ENCODE data around the gene USP32. TPM values are rescaled to one million over a fixed set of nuclear protein-coding genes. Genes with fewer than 3 reads are reported as not detected.

Gene USP32, protein sequence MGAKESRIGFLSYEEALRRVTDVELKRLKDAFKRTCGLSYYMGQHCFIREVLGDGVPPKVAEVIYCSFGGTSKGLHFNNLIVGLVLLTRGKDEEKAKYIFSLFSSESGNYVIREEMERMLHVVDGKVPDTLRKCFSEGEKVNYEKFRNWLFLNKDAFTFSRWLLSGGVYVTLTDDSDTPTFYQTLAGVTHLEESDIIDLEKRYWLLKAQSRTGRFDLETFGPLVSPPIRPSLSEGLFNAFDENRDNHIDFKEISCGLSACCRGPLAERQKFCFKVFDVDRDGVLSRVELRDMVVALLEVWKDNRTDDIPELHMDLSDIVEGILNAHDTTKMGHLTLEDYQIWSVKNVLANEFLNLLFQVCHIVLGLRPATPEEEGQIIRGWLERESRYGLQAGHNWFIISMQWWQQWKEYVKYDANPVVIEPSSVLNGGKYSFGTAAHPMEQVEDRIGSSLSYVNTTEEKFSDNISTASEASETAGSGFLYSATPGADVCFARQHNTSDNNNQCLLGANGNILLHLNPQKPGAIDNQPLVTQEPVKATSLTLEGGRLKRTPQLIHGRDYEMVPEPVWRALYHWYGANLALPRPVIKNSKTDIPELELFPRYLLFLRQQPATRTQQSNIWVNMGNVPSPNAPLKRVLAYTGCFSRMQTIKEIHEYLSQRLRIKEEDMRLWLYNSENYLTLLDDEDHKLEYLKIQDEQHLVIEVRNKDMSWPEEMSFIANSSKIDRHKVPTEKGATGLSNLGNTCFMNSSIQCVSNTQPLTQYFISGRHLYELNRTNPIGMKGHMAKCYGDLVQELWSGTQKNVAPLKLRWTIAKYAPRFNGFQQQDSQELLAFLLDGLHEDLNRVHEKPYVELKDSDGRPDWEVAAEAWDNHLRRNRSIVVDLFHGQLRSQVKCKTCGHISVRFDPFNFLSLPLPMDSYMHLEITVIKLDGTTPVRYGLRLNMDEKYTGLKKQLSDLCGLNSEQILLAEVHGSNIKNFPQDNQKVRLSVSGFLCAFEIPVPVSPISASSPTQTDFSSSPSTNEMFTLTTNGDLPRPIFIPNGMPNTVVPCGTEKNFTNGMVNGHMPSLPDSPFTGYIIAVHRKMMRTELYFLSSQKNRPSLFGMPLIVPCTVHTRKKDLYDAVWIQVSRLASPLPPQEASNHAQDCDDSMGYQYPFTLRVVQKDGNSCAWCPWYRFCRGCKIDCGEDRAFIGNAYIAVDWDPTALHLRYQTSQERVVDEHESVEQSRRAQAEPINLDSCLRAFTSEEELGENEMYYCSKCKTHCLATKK (N-terminal part only)
- total RNA-seq, result 44.8 and 49.4 TPM in 2 replicates

DNA sequence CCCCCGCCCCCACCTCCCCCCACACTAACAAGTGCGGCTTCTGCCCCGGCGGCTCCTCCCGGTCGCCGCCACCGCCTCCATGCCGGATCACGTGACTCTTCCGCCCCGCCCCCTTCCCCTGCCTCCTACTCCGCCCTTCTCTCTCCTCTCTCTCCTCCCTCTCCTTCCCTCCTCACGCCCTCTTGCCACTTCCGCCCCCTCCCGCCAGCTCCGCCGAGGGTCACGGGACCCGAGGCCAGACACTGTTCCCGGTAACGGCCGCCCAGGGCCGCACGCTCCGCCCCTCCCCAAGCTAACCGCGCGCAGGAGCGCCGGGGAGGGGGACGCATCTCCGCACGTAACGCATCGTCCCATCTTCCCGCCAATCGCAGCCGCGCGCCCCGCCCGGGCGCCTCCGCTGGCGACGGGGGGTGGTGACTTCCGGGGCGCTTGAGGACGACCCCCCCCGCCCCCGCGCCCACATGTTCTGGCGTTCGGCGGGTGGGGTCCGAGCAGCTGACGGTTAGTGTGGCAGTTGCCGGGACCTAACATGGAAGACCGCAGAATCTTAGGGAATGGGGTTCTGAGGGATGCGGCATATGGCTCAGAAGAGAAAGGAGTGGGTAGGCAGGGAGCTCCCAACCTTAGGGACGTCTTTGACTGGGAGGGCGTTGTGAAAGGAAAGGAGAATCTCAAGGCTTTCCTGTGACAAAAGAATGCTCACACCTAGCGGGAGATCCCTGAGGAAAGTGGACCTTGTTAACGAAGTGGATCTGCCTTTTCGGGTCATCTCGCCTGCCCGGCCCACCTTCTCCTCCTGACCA lies at the start of gene USP32:
Gene USP32, minus strand, starts transcription at position 92 of the 803 bp plus-strand sequence. CDS start 194 bp downstream, outside the sequence.

DNA sequence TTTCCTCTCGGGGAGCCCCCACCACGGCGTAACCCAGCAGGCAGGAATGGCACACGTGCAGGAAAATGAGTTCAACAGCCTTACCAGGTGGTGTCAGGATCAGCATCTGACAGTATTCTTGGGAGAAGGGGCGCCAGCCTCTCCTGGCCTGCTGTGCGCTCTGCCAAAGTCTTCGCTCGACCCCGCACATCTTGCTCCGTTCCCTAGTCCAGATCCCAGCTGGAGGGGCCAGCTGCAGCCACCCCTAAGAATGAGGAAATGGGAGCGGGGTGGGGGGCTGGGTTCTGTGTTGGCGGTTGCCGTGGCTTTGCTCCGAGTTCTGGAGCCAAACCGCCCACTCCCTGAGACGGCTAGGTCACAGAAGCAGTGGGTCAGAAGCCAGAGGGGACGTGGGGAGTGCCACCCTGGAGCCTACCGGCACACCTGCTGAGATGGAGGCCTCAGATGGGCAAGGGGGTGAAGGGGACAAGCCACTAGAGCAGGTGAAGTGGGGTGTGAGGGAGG lies 30.3 kb upstream of the USP32 start, which contains the start of gene CHCT1:
Gene CHCT1, plus strand, starts transcription at position 328 of the 504 bp plus-strand sequence. Its CDS starts 104 bp downstream, at position 432.

DNA sequence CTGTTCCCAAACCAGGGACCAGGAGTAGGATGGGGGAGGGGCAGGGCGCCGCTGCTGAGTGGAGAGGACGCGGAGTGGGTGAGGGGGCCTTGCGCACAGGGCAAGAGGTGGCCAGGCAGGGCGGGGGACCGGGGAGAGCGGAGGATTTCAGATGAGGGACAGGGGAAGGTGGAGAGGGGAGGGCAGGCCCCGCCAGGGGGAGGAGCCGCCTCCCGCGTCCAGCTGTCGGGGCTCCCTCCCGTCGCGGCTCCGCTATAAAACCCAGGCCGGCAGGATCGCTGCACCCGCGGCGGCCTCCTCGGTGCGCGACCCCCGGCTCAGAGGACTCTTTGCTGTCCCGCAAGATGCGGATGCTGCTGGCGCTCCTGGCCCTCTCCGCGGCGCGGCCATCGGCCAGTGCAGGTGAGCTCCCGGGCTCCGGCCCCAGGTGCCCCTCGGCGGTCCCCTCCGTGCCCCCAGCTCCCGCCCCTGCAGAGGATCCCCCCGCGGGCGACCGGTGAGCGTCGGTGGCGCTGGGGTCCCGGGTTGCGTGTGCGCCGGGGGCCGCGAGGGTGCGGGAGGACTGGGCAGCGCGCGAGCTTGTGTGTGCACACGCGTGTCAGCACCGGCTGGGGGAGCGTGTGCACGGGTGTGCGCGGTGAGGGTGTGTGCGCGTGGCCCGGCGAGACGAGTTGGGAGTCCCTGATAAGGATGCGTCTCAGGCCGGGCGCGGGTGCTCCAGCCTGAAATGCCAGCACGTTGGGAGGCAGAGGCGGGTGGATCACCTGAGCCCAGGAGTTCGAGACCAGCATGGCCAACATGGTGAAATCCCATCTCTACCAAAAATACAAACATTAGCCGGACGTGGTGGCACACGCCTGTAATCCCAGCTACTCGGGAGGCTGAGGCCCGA lies 242.0 kb downstream of the USP32 start, which contains the start of gene CA4:
Gene CA4, plus strand, starts transcription at position 283 of the 892 bp plus-strand sequence. Its CDS starts 62 bp downstream, at position 345.

Other genes with a start within 250 kb of the USP32 start
- not detected in 2 replicates for gene CA4, start 242.2 kb downstream of the USP32 start, total RNA-seq
- 0.48 TPM in 1 of 2 replicates, not detected in the other for gene CHCT1, start 30.4 kb upstream of the USP32 start, total RNA-seq
- 18.8 and 26.5 TPM in 2 replicates for gene APPBP2, start 134.1 kb upstream of the USP32 start, total RNA-seq
- 3.8 and 4.6 TPM in 2 replicates for gene PPM1D, start 208.1 kb upstream of the USP32 start, total RNA-seq